Superior temporal gyrus (tissue), 1 donor: ENCODE measurements around the gene FLT3LG.
"Not testable (repeated sequence)": the region's sequence is repeated elsewhere in the genome, so short reads cannot be mapped to it uniquely, and the experiment has no call there.

Experiments
- DNase-seq: peaks from one replicate; pipeline ENCODE4 v3.0.0-alpha.2; 2016; ENCODE audit errors: extremely low spot score

FLT3LG gene

DNA sequence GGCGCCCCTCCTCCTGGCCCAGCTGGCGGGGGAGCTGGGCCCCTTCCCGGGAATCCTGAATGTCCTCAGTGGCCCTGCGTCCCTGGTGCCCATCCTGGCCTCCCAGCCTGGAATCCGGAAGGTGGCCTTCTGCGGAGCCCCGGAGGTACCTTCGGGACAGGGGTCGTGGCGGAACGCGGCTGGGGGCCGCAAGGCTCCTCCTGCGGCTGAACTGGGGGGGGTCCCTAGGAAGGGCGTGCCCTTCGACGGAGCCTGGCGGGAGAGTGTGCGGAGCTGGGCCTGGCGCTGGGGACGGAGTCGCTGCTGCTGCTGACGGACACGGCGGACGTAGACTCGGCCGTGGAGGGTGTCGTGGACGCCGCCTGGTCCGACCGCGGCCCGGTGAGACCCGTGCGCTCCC lies 12.4 kb upstream of the FLT3LG start:
- no peak for DNase-seq

DNA sequence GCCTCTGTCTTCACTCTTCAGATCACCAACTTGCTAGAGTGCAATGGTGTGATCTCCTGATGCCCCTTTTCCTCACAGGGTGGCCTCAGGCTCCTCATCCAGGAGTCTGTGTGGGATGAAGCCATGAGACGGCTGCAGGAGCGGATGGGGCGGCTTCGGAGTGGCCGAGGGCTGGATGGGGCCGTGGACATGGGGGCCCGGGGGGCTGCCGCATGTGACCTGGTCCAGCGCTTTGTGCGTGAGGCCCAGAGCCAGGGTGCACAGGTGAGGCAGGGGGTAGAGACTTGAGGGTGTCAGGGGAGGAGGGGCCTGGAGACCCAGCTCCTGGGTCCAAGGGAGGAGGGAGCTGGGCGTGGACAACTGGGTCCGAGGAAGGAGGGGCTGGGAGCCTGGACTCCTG lies 11.5 kb upstream of the FLT3LG start:
- no peak for DNase-seq

DNA sequence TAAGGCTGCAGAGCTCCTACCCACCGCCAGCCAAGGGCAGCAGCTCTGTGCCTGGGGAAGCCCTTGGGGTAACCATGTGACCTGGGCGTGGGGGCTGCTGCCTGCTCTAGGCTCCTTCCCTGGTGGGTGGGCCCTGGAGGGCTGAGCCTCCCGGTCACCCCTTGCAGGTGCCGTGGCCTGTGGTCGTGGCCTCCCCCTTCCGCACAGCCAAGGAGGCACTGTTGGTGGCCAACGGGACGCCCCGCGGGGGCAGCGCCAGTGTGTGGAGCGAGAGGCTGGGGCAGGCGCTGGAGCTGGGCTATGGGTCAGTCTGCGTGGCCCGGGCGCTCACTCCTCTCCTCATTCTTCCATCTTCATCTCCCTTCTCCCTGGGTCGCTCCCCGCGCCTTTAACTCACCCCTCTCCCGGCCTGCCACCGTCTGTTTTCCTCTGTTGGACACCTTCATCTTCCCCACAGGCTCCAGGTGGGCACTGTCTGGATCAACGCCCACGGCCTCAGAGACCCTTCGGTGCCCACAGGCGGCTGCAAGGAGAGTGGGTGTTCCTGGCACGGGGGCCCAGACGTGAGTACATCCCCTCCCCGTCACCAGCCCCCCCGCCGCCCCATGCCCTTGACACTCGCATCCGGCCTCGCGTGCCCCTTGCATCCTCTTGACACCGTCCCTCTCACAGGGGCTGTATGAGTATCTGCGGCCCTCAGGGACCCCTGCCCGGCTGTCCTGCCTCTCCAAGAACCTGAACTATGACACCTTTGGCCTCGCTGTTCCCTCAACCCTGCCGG lies 9.9 kb upstream of the FLT3LG start:
- no peak for DNase-seq

DNA sequence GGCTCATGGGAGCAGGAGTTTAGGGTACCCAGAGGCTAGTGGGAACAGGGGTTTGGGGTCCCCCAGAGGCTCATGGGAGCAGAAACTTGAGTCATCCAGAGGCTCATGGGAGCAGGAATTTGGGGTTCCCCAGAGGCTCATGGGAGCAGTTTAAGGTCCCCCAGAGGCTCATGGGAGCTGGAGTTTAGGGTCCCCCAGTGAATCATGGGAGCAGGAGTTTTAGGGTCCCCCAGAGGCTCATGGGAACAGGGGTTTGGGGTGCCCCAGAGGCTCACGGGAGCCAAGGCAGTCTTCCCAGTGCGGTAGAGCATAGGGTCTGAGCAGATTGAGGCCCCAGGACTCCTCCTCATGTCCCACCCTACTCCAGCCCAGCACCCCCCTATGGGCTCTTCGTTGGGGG lies 8.6 kb upstream of the FLT3LG start:
- DNase-seq = no peak

DNA sequence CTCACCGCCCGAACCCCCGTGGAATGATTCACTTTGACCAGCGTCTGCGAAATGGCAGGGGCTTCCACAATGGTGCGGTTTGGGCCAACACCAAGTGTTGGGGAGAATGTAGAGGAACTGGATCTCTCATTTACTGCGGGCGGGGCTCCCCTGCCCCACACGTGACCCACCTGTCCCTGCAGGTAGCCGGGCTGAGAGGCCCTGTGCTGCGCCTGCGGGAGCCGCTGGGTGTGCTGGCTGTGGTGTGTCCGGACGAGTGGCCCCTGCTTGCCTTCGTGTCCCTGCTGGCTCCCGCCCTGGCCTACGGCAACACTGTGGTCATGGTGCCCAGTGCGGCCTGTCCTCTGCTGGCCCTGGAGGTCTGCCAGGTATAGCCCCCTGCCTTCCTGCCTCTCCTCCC lies 5.8 kb upstream of the FLT3LG start:
- no peak for DNase-seq

DNA sequence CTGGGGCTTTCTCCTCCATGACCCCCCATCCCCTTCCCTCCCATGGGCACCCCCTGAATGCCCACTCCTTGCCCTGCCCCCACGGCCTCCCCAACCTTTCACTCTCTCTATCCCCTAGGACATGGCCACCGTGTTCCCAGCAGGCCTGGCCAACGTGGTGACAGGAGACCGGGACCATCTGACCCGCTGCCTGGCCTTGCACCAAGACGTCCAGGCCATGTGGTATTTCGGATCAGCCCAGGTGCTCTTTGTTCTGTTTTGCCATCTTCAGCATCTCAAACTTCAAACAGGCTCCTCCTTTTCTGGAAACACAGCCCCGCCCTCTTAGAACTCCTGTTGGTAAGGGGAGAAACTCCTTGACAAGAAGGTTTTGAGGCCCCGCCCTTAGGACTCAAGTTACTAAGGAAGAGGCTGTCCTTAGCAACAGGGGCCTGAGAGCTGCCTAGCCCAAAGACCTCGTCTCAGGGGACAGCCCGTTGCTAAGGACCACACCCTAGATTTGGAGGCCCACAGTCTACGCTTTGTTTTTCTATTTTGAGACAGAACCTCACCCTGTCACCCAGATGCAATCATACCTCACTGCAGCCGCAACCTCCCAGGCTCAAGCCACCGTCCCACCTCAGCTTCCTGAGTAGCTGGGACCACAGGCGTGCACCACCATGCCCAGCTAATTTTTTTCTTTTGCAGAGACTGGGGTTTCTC lies 5.1 kb upstream of the FLT3LG start:
- no peak for DNase-seq

DNA sequence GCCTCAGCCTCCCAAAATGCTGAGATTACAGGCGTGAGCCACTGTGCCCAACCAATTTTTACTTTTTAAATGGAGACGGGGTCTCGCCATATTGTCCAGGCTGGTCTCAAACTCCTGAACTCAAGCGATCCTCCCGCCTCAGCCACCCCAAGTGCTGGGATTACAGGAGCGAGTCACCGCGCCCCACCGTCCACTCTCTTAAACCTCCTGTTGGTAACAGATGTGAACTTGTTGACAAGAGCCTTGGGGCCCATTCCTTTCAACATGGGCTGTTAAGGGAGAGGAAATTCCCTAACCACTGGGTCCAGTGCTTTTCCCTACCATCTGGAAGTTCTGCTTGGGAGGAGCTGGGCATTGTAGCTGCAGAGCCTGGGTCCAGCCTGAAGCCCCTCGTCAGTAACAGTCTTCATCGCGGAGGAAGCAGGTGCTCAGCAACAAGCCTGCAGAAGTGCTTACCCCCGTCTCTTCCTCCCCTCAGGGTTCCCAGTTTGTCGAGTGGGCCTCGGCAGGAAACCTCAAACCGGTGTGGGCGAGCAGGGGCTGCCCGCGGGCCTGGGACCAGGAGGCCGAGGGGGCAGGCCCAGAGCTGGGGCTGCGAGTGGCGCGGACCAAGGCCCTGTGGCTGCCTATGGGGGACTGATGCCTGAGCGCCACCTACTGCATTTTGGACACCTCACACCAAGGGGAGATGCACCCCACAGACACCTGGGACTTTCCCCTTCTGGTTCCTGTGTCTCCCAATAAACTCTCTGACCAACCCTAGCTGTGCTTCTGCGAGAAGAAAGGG lies 4.0 kb upstream of the FLT3LG start:
- no peak for DNase-seq

DNA sequence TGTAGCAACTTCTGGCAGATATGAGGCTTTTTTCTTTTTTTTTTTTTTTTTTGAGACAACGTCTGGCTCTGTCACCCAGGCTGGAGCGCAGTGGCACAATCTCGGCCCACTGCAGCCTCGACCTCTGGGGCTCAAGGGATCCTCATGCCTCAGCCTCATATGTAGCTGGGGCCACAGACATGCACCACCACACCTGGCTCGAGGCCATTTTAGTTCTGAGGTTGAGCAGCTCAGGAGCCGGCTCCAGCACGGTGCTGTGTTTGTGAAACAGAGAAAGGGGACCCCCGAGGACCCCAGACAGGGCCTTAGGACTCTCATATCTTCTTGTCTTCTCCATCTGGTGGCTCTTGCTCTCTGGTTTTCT lies 3.4 kb upstream of the FLT3LG start:
- DNase-seq = no peak

DNA sequence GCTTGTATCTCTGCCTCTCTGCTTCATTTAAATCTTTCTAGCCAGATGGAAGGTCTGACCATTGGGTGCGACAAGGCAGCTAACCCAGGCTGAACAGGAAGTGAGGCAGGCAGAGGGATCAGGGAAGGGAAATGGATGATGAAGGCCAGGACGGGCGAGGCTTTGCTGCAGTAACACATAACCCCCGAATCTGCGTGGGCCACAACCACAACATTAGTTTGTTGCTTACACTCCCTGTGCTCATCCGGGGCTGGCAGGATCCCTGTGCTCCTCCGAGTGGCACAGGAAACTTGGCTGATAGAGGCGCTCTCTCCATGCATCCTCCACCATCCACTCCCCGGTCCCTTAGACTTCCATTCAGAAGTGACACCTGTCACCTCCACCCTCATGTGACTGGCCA lies 1.1 kb upstream of the FLT3LG start:
- DNase-seq = no peak

DNA sequence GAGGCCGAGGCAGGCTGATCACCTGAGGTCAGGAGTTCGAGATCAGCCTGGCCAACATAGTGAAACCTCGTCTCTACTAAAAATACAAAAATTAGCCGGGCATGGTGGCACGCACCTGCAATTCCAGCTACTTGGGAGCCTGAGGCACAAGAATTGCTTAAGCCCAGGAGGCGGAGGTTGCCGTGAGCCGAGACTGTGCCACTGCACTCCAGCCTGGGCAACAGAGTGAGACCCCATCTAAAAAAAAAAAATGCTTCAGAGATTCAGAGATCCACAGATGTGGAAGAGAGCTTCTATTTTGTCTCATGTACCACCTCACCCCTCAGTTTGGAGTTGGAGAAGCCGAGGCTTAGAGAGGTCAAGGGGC lies 531 bp upstream of the FLT3LG start:
- not testable (repeated sequence) for DNase-seq

DNA sequence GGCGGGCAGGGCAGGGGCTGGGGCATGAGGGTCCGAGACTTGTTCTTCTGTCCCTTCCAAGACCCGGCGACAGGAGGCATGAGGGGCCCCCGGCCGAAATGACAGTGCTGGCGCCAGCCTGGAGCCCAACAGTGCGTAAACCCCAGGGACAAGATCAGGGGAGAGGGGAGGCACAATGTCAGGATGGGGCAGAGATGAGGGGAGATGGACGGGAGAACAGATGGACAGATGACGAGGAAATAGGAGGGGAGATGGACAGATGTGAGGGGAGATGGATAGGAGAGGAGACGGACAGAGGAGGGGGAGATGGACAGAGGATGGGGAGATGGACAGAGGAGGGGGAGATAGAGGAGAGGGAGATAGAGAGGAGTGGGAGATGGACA lies 518 bp downstream of the FLT3LG start:
- no peak for DNase-seq

DNA sequence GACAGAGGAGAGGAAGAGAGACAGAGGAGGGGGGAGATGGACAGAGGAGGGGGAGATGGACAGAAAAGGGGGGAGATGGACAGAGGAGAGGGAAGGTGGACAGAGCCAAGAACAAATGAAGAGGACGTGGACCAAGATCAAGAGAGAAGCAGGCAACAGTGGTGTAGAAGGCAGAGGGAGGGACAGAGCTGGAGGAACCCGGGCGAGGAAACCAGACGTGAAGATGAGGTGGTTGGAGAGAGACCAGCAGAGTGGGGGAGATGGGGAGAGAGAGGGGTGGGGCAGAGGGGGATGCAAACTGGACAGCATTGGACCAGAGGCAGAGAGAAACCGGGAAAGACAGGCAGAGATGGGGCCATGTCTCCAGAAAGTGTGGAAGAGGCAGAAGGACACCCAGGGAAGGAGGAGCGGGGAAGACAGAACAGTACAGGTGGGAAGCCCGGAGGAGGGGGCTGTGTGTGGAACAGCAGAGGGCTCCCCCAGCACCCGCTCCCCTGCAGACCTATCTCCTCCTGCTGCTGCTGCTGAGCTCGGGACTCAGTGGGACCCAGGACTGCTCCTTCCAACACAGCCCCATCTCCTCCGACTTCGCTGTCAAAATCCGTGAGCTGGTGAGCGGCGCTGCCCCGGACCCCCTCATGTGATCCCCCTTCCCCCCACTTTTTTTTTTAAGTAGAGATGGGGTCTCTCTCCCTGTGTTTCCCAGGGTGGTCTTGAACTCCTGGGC lies 1.3 kb downstream of the FLT3LG start:
- no peak for DNase-seq

DNA sequence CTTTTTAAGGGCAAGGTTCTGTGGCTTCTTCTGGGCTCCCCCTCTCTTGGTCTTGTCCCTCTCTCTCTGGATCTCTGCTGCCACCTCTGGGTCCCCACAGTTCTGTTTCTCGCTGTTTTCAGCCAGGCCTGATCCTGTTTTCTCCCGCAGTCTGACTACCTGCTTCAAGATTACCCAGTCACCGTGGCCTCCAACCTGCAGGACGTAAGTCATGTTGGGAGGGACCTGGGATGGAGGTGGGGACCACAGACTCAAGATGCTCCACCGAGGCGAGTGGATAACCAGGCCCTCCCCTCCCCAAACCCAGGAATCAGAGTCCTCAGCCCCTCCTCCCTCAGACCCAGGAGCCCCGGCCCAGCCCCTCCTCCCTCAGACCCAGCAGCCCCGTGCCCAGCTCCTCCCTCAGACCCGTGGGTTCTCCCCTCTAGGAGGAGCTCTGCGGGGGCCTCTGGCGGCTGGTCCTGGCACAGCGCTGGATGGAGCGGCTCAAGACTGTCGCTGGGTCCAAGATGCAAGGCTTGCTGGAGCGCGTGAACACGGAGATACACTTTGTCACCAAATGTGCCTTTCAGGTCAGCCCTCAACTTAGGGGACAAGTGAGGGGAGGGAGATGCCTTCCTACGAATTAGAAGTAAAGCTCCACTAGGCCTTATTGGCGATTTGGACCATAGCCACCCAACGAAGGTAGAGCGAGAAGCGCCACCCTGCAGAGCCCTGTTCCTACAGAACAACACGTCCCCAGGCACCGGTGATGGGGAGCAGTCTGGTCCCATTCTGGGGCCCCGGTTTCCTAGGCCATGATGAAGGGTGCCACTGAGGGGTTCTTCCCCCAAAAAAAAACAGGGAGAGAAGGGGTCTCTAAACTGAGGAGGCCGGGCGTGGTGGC lies 2.2 kb downstream of the FLT3LG start:
- no peak for DNase-seq

DNA sequence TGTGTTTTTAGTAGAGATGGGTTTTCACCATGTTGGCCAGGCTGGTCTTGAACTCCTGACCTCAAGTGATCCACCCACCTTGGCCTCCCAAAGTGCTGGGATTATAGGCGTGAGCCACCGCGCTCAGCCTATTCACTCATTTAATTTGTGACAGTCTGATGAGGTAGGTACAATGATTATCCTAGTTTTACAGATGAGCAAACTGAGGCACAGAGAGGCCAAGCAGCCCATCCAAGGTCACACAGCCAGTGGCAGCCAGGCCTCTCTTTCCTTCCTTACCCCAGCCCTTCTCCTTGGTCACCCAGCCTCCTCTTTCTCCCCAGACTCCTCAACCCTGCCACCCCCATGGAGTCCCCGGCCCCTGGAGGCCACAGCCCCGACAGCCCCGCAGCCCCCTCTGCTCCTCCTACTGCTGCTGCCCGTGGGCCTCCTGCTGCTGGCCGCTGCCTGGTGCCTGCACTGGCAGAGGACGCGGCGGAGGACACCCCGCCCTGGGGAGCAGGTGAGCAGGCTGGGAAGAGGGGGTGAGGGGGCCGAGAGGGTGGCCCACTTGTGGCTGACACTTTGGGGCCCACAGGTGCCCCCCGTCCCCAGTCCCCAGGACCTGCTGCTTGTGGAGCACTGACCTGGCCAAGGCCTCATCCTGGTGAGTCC lies 6.1 kb downstream of the FLT3LG start:
- DNase-seq = no peak

DNA sequence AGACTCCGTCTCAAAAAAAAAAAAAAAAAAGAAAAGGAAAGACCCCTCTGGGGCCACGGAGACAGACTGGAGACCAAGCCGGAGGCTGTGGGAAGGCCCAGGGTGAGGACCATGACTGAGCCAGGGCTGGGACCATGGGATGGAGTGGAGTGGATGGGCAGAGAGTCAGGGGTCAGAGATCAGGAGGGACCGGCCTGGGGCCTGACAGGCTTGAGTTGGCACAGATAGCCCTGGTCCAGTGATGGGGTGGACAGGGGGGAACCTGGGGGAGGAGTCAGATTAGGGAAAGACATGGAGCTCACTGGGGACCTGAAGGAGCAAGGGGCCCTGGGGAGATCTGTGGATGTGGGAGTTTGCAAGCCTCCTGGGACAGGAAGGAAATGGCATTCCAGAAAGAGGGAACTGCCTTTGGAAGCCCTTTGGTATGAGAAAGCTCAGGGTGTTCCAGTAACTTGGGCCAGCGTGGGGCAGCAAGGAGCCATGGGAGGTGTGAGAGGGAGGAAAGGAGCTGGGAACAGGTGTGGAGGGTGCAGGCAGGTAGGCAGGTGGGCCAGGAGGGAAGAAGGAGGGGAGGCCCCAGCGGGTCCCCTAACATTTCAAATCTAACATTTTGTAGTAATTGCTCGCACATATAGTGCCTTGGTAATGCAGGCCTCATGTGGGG lies 7.1 kb downstream of the FLT3LG start:
- no peak for DNase-seq

DNA sequence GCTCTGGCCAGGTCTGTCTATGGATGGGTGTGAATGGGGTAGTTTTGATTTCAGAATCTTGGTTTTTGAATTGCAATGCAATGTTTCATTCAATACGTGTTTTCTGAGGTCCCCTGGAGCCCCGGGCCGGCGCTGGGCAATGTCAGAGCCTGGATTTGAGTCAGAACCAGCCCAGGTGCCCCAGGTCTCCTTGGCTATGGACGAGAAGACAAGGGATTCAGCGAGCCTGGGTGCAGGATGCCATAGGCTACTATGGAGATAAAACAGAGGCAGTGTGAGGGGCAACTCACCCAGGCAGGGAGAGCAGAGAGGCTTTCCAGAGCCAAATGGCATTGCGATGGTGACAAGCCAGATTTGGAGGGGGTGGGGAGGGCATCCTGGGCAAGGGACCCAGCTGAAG lies 12.2 kb downstream of the FLT3LG start:
- DNase-seq = no peak

DNA sequence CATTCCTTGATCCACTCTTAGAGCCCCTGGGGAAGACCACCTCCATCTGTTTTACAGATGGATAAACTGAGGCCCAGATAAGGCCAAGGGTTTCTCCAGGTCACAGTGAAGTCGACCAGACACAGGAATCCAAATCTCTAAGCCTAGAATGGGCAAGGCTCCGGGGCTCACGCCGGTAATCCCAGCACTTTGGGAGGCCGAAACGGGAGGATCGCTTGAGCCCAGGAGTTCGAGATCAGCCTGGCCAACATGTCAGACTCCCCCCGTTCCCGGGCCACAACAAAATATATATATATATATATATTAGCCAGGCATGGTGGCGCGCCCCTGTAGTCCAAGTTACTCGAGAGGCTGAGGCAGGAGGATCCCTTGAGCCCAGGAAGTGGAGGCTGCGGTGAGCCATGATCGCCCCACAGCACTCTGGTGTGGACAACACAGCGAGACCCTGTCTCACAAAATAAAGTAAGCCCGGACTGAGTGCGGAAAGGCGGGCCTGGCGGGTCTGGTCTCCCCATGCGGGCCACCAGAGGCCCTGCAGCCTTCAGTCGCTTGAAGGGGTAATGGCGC lies 12.8 kb downstream of the FLT3LG start:
- DNase-seq = no peak

DNA sequence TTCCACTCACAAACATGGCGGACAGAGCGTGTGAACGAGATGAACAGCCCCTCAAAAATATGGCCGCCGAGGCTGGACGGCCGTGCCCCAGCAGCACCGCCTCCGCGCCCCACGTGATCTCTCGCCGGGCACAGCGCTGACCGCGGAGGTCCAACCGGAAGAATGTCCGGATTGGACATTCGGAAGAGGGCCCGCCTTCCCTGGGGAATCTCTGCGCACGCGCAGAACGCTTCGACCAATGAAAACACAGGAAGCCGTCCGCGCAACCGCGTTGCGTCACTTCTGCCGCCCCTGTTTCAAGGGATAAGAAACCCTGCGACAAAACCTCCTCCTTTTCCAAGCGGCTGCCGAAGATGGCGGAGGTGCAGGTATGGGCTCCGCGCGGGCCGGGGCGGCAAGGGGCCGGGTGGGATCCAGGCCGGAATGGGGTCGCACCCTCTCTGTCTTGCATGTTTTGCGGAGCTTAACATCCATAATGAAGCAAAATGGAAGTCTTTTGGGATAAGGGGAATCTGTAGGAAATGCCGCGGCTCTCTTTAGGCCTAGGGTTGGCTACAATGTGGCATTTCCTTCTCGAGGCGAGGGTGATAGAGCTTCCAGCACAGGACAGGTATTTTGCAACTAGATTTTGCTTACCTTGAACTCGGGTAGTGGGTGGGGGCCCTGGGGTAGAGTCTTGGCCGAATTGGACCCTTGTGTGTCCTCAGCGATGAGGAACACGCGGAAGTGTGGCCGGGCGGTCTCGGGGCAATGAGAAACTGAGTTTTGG lies 13.4 kb downstream of the FLT3LG start, which contains the start of gene RPL13A:
Gene RPL13A, plus strand, starts transcription at position 332 of the 769 bp plus-strand sequence. Its CDS starts 22 bp downstream, at position 354.
- DNase-seq = peak; percentile 99
